NB4 (cell line): ENCODE results near the gene PIK3CD.

Experiments
- DNase-seq: peaks from one replicate; pipeline ENCODE4 v3.0.0; 2010; ENCODE audit warnings: low read depth
- H3K4me3 ChIP-seq: one replicate; pipeline ENCODE4 v1.5.1; 2011; ENCODE audit warnings: mild to moderate bottlenecking, low read depth, low read length, moderate library complexity
- CTCF ChIP-seq: IDR thresholded peaks from one replicate; pipeline ENCODE4 v1.5.1; 2012; ENCODE audit warnings: low read depth, low read length
- MYC ChIP-seq: IDR thresholded peaks from 2 replicates; pipeline ENCODE4 v1.6.1; 2011; ENCODE audit warnings: low read depth, low read length
- POLR2A ChIP-seq: IDR thresholded peaks from 2 replicates; pipeline ENCODE4 v1.6.1; 2011; ENCODE audit warnings: mild to moderate bottlenecking; ENCODE audit not compliant: insufficient read length; ENCODE audit errors: extremely low read depth
- TF ChIP-seq, protein P1 (sequence below): IDR thresholded peaks from 2 replicates; pipeline ENCODE4 v1.6.1; 2011; ENCODE audit warnings: low read depth, low read length

The PIK3CD gene

DNA sequence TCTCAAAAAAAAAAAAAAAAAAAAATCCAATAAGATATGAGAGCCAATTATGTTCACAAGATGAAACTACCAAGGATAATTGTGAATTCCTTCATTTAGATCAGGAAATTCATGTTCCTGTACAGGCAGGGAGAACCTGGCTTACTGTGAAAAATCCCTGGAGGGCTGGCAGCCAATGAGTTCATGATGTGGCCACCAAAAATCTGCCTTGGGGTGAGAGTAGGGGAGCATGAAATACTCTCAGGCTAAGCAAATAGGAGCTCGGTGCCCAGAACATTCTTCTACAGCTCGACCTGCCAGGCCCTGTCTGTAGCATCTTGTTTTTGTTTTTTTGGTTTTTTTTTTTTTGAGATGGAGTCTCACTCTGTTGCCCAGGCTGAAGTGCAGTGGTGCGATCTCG lies 50.1 kb downstream of the PIK3CD start:
- TF ChIP-seq MYC (no peak), POLR2A (no peak), CTCF (no peak)
- TF ChIP-seq, protein P1, sequence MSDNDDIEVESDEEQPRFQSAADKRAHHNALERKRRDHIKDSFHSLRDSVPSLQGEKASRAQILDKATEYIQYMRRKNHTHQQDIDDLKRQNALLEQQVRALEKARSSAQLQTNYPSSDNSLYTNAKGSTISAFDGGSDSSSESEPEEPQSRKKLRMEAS: no peak
- H3K4me3 ChIP-seq: no peak overlapping the region
- DNase-seq: no peak

DNA sequence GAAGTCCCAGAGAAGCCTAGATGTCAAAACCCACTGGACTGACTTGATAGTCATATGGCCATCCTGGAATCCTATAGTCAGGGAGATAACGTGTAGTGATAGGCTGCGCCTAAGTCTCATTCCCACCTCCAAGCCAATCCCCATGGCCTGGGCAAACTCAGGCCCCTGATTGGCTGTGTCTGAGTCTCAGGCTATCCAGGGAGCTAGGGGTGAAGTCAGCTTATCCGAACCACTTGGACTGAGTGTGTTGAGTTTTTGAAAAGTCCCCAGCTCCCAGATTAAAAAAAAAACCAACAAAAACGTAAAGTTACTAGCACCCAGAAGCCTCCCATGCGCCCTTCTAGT lies 51.6 kb downstream of the PIK3CD start:
- H3K4me3 ChIP-seq: no peak overlapping the region
- TF ChIP-seq MYC (no peak), CTCF (no peak), POLR2A (no peak)
- TF ChIP-seq, protein P1: no peak
- DNase-seq: no peak

DNA sequence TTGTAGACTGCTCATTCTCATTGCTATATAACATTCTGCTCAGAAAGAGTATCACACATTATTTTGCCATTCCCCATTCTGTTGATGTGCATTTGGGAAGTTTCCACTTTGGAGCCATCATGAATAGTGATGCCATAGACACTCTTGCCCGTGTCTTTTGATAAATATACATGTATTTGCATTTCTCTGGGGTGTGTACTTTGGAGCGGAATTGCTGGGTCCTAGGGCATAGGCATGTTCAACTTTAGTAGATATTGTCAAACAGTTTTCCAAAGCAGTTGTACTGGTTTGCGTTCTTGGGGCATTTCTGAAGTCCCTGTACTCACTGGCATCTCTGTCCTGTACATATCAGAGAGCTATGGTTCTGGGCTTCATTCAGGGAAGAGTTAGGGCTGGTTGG lies 52.1 kb downstream of the PIK3CD start:
- no peak for DNase-seq
- H3K4me3 ChIP-seq: no peak overlapping the region
- TF ChIP-seq POLR2A (no peak), MYC (no peak), CTCF (no peak)
- TF ChIP-seq, protein P1: no peak

GRCh38 chr1:9705337-9706093 lies 54.0 kb downstream of the PIK3CD start:
- DNase-seq: no peak
- no peak for TF ChIP-seq MYC
- no peak for TF ChIP-seq CTCF
- TF ChIP-seq, protein P1: no peak
- TF ChIP-seq POLR2A: no peak
- no peak overlapping the region for H3K4me3 ChIP-seq

DNA sequence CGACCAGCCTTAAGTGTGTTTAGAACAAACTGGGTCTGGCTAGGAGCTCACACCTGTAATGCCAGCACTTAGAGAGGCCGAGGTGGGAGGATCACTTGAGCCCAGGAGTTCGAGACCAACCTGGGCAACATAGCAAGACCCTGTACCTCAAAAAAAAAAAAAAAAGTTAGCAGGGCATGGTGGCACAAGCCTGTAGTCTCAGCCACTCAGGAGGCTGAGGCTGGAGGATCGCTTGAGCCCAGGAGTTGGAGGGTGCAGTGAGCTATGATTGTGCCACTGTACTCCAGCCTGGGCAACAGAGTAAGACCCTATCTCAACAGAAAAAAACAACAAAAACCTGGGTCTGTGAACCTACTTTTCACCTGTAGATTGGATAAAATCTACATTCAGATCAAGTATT lies 54.6 kb downstream of the PIK3CD start:
- TF ChIP-seq, protein P1: no peak
- TF ChIP-seq CTCF (no peak), POLR2A (no peak), MYC (no peak)
- no peak overlapping the region for H3K4me3 ChIP-seq
- DNase-seq: no peak
